HepG2 (cell line): ENCODE measurements around the gene CDH13. TPM values are rescaled to one million over a fixed set of nuclear protein-coding genes. Genes with fewer than 3 reads are reported as not detected.

Source experiments
- ATAC-seq: fragments of 200-7000 bp; cut with Tn5 transposase; 3 replicates; pipeline ENCODE4 v1.9.1; 2020; ENCODE audit warnings: mild to moderate bottlenecking, moderate library complexity
- BruUV-seq: library from RNA; stranded (reverse); fragments of 400-500 nt; replicated peaks from 2 replicates; lab custom pipeline; 2021; lab: Mats Ljungman, UMichigan
- CTCF ChIA-PET: fragments of 300-600 bp; formaldehyde crosslinking; extraction: SDS; loops from one replicate; lab custom pipeline; 2021; ENCODE audit warnings: low total read pairs, inconsistent platforms, low intra/inter-chr PET ratio; lab: Yijun Ruan, JAX
- POLR2A ChIA-PET: fragments of 350-600 bp; sonication (Branson Sonifier 250); formaldehyde crosslinking; loops from one replicate; lab custom pipeline; 2020; ENCODE audit warnings: antibody characterized with exemption, inconsistent platforms; lab: Yijun Ruan, JAX
- DNase-seq: peaks from one replicate; pipeline ENCODE4 v3.0.0-alpha.2; 2015; ENCODE audit warnings: low spot score
- FAIRE-seq: peaks from 3 replicates; lab custom pipeline; 2011; peaks lifted over from hg19 to GRCh38; lab: Jason Lieb, UNC
- H2AFZ ChIP-seq: one replicate; pipeline ENCODE4 v1.6.1; 2011; ENCODE audit warnings: low read length, inconsistent platforms
- H3K27ac ChIP-seq: fragments of 300-600 bp; 3 replicates; pipeline ENCODE4 v1.8.0; 2011; ENCODE audit warnings: mixed run types, mild to moderate bottlenecking, mixed read lengths, low read length, inconsistent platforms; ENCODE audit not compliant: insufficient read depth; ENCODE audit errors: extremely low read length
- H3K27me3 ChIP-seq, 2 experiments: fragments of 200-600 bp in 1 of 2; 2 replicates in 1 of 2; 3 replicates in 1 of 2; pipeline versions ENCODE4 v1.6.0 to v1.8.0; 2011; ENCODE audit warnings: low read length in 2 of 2, mild to moderate bottlenecking in 2 of 2, moderate library complexity in 2 of 2, inconsistent platforms in 1 of 2; ENCODE audit not compliant: insufficient read depth in 2 of 2, control insufficient read depth in 1 of 2
- H3K36me3 ChIP-seq, 2 experiments: fragments of 200-600 bp in 1 of 2; replicated peaks in 1 of 2; 2 replicates in 1 of 2; 3 replicates in 1 of 2; pipeline versions ENCODE4 v1.5.1 to v1.8.0; 2011; ENCODE audit warnings: low read length in 2 of 2, inconsistent platforms in 1 of 2; ENCODE audit not compliant: insufficient read depth in 2 of 2, control insufficient read depth in 1 of 2
- H3K4me1 ChIP-seq: 2 replicates; pipeline ENCODE4 v1.5.1; 2012; ENCODE audit warnings: low read length, inconsistent platforms; ENCODE audit not compliant: insufficient read depth
- H3K4me2 ChIP-seq: 2 replicates; pipeline ENCODE4 v1.6.0; 2011; ENCODE audit warnings: low read depth, low read length, inconsistent platforms
- H3K4me3 ChIP-seq, 3 experiments: fragments of 200-600 bp in 1 of 3; sonication (generic), shearing (Covaris generic) in 1 of 3; replicated peaks in 1 of 3; 2 replicates each; pipeline ENCODE4 v1.5.1; 2011 to 2016; ENCODE audit warnings: low read length in 3 of 3, inconsistent platforms in 2 of 3, low read depth in 2 of 3, mild to moderate bottlenecking in 2 of 3, control low read depth in 1 of 3, mixed read lengths in 1 of 3; ENCODE audit not compliant: insufficient read depth in 1 of 3
- H3K79me2 ChIP-seq: one replicate; pipeline ENCODE4 v1.6.1; 2011; ENCODE audit warnings: low read length, inconsistent platforms; ENCODE audit not compliant: insufficient read depth
- H3K9ac ChIP-seq: 2 replicates; pipeline ENCODE4 v1.6.0; 2011; ENCODE audit warnings: mild to moderate bottlenecking, low read depth, low read length, inconsistent platforms; ENCODE audit not compliant: insufficient read depth
- H3K9me3 ChIP-seq: 2 replicates; pipeline ENCODE4 v1.5.1; 2012; ENCODE audit warnings: mild to moderate bottlenecking, low read length
- H4K20me1 ChIP-seq: 2 replicates; pipeline ENCODE4 v1.6.0; 2011; ENCODE audit warnings: inconsistent platforms, mild to moderate bottlenecking, low read length, moderate library complexity; ENCODE audit not compliant: insufficient read depth
- ATF3 ChIP-seq: sonication (generic); formaldehyde crosslinking; IDR thresholded peaks from 2 replicates; pipeline ENCODE4 v1.4.0; 2020; ENCODE audit warnings: missing genetic modification reagents
- ELF1 ChIP-seq: sonication (generic); formaldehyde crosslinking; IDR thresholded peaks from 2 replicates; pipeline ENCODE4 v1.4.0; 2020; ENCODE audit warnings: missing genetic modification reagents
- ETV5 ChIP-seq: IDR thresholded peaks from 2 replicates; pipeline ENCODE4 v1.6.1; 2018; ENCODE audit warnings: missing biosample characterization, missing genetic modification reagents, inconsistent platforms, borderline replicate concordance
- EZH2 ChIP-seq: conservative IDR thresholded peaks from 2 replicates; pipeline ENCODE4 v1.6.1; 2012; ENCODE audit warnings: mild to moderate bottlenecking, low read depth, low read length, moderate library complexity
- FOXA1 ChIP-seq, 2 experiments: fragments of 450-650 bp in 1 of 2; sonication (generic) in 1 of 2; formaldehyde crosslinking in 1 of 2; IDR thresholded peaks; 2 replicates each; pipeline versions ENCODE4 v1.4.0 to v1.6.1; 2016 to 2020; ENCODE audit warnings: missing genetic modification reagents in 1 of 2
- GABPA ChIP-seq, 2 experiments: IDR thresholded peaks; 2 replicates each; pipeline ENCODE4 v1.6.1; 2011 to 2016; ENCODE audit warnings: low read depth in 2 of 2, low read length in 1 of 2, missing biosample characterization in 1 of 2, missing genetic modification characterization in 1 of 2
- GATA4 ChIP-seq: sonication (generic); IDR thresholded peaks from 2 replicates; pipeline ENCODE4 v1.6.1; 2016; ENCODE audit warnings: antibody characterized with exemption, low read depth, borderline replicate concordance
- GLI4 ChIP-seq: sonication (generic); formaldehyde crosslinking; IDR thresholded peaks from 2 replicates; pipeline ENCODE4 v1.5.1; 2020; ENCODE audit warnings: missing genetic modification reagents, mild to moderate bottlenecking, moderate library complexity, borderline replicate concordance
- HHEX ChIP-seq: IDR thresholded peaks from 2 replicates; pipeline ENCODE4 v1.6.1; 2016; ENCODE audit warnings: control low read depth
- MED13 ChIP-seq: sonication (generic); formaldehyde crosslinking; IDR thresholded peaks from 2 replicates; pipeline ENCODE4 v1.5.0; 2020; ENCODE audit warnings: missing genetic modification reagents
- MED8 ChIP-seq: sonication (generic); formaldehyde crosslinking; IDR thresholded peaks from 2 replicates; pipeline ENCODE4 v1.8.1; 2023; ENCODE audit warnings: mild to moderate bottlenecking, missing genetic modification reagents; ENCODE audit not compliant: insufficient replicate concordance
- MXD3 ChIP-seq: IDR thresholded peaks from 2 replicates; pipeline ENCODE4 v1.6.1; 2016; ENCODE audit warnings: mild to moderate bottlenecking, missing biosample characterization, missing genetic modification reagents
- NFIB ChIP-seq: sonication (generic); formaldehyde crosslinking; IDR thresholded peaks from 2 replicates; pipeline ENCODE4 v1.9.0; 2021; ENCODE audit warnings: missing genetic modification reagents, mild to moderate bottlenecking, borderline replicate concordance
- ONECUT2 ChIP-seq: sonication (generic); formaldehyde crosslinking; IDR thresholded peaks from 2 replicates; pipeline ENCODE4 v1.4.0; 2020; ENCODE audit warnings: missing genetic modification reagents
- PHF21A ChIP-seq: sonication (generic); formaldehyde crosslinking; IDR thresholded peaks from 2 replicates; pipeline ENCODE4 v1.5.0; 2020; ENCODE audit warnings: mild to moderate bottlenecking, missing genetic modification reagents
- TFAP4 ChIP-seq: sonication (generic); IDR thresholded peaks from 2 replicates; pipeline ENCODE4 v1.6.1; 2016; ENCODE audit warnings: low read depth, borderline replicate concordance
- ZFP36L1 ChIP-seq: sonication (generic); formaldehyde crosslinking; IDR thresholded peaks from 2 replicates; pipeline ENCODE4 v1.8.0; 2022; ENCODE audit warnings: mild to moderate bottlenecking, missing genetic modification reagents, moderate library complexity
- ZNF225 ChIP-seq: sonication (generic); formaldehyde crosslinking; IDR thresholded peaks from 2 replicates; pipeline ENCODE4 v1.4.0; 2020; ENCODE audit warnings: mild to moderate bottlenecking, missing genetic modification reagents
- ZNF30 ChIP-seq: sonication (generic); formaldehyde crosslinking; IDR thresholded peaks from 2 replicates; pipeline ENCODE4 v1.5.0; 2020; ENCODE audit warnings: mild to moderate bottlenecking, missing genetic modification reagents
- ZNF703 ChIP-seq: sonication (generic); formaldehyde crosslinking; IDR thresholded peaks from 2 replicates; pipeline ENCODE4 v1.5.1; 2020; ENCODE audit warnings: missing genetic modification reagents, mild to moderate bottlenecking, moderate library complexity, borderline replicate concordance
- ZNF878 ChIP-seq: sonication (generic); formaldehyde crosslinking; IDR thresholded peaks from 2 replicates; pipeline ENCODE4 v1.8.1; 2023; ENCODE audit warnings: mild to moderate bottlenecking, missing genetic modification reagents, moderate library complexity
- WGBS: methylation state at CpG from one replicate; pipeline ENCODE4 v1.1.6; 2017; ENCODE audit warnings: low lambda C conversion rate; 5-methylcytosine and 5-hydroxymethylcytosine counted together
- in situ Hi-C: cut with HindIII; loops from 2 replicates; pipeline ENCODE4 v1.10.0; 2017; ENCODE audit warnings: low pct_unique_long_range_greater_than_20kb; ENCODE audit not compliant: extremely low pct_ligation_motif_present
- intact Hi-C: fragments of 100-400 bp; cut with micrococcal nuclease; formaldehyde crosslinking; loops from one replicate; pipeline ENCODE4 v1.10.0; 2022; ENCODE audit not compliant: unreplicated experiment
- polyA plus RNA-seq, 8 experiments: library from polyadenylated mRNA; depleted of rRNA in 3 of 8; stranded (reverse) in 7 of 8; unstranded in 1 of 8; fragments of >200 nt; fragmentation: Illumina TruSeq in 4 of 8; extraction: Trizol in 4 of 8; gene quantifications; 2 replicates each; pipeline versions ENCODE4 v1.2.1 to v1.2.3, GENCODE V29; 2011 to 2016; ENCODE audit warnings: low read depth in 4 of 8, missing spikeins in 1 of 8, mixed read lengths in 1 of 8; ENCODE audit not compliant: insufficient read depth in 1 of 8
- total RNA-seq, 5 experiments: library from RNA; depleted of rRNA; stranded (reverse); fragments of >200 nt; fragmentation: Illumina TruSeq; extraction: Trizol; gene quantifications; 2 replicates each; pipeline ENCODE4 v1.2.3, GENCODE V29; 2016; ENCODE audit warnings: low read depth in 1 of 5

The CDH13 gene
- total and polyA plus RNA-seq, 2 of the 13 experiments (the other 11 are each of a cell fraction or from before 2014, with no cell fraction given): not detected

DNA sequence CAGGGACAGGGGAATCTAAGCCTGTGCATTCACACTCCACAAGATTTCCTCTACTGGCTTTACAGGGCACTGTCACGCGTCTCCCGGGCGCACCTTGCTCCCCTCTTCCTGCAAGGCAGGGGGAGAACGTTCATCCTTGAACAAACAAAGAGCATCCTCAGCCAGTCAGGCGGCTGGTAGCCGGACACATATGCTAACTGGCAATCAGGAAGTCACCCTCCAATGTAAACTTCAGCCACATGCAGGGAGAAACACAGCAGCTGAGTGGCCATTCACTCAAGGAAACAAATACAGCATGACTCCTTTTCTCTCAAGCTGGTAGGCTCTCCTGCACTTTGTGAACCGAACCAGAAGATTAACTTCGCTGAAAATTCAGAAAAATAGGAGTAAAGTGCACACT is 1170.2 kb downstream of the CDH13 start:
- CTCF ChIA-PET: no interaction called here
- 1% methylated on average over 9 of the region's 9 CpGs for WGBS
- no peak for FAIRE-seq

More for the DNA sequence above, 1170.2 kb downstream of the CDH13 start:
- no peak overlapping the region for H3K4me3 ChIP-seq
- ATAC-seq: no peak; the same call in 2 of the 3 replicates
- H3K9me3 ChIP-seq: no peaks in the 10 kb centered on the region
- intact Hi-C loops: no loop called here
- BruUV-seq: no TSS peak
- TF ChIP-seq ZNF703 (CRISPR knock-in tag) (no peak), ZFP36L1 (CRISPR knock-in tag) (no peak), GATA4 (0 out of 2 replicates have a peak, but pooled peaks have one; percentile 21), GLI4 (CRISPR knock-in tag) (no peak), NFIB (no peak), EZH2 (0 out of 2 replicates have a peak, but pooled peaks have one; percentile 66), ZNF878 (no peak), PHF21A (no peak), ATF3 (CRISPR knock-in tag) (no peak), GABPA (IDR thresholded peaks at IDR 0.05; ENCODE audit: low read depth, low read length) (no peak), GABPA (CRISPR knock-in tag; IDR thresholded peaks at IDR 0.05; ENCODE audit: low read depth) (peak; percentile 25; the same call in 1 of the 2 replicates), HHEX (no peak), FOXA1 (IDR thresholded peaks at IDR 0.05) (no peak), FOXA1 (CRISPR knock-in tag; IDR thresholded peaks at IDR 0.05) (peak; percentile 12; the same call in 1 of the 2 replicates), TFAP4 (peak; percentile 15; the same call in 1 of the 2 replicates), ELF1 (peak; percentile 37; the same call in 1 of the 2 replicates), ZNF30 (no peak), MXD3 (no peak), ETV5 (CRISPR knock-in tag) (peak; percentile 33; the same call in 1 of the 2 replicates), ZNF225 (CRISPR knock-in tag) (no peak), ONECUT2 (CRISPR knock-in tag) (no peak), MED13 (CRISPR knock-in tag) (no peak), MED8 (CRISPR knock-in tag) (no peak)
- TF ChIP-seq, all 625 proteins: peak for 7
- H3K79me2 ChIP-seq: no peaks in the 10 kb centered on the region
- POLR2A ChIA-PET: no interaction called here
- H3K36me3 ChIP-seq: no peaks in the 10 kb centered on the region
- H3K4me1 ChIP-seq: no peaks in the 10 kb centered on the region
- H3K4me2 ChIP-seq: no peak overlapping the region
- H4K20me1 ChIP-seq: no peaks in the 10 kb centered on the region
- H3K27me3 ChIP-seq: peaks cover 2 to 48% of the 10 kb centered on the region in 2 experiments; a peak in 4 of 5 replicates
- in situ Hi-C loops: no loop called here
- no peak overlapping the region for H3K9ac ChIP-seq
- H2AFZ ChIP-seq: no peak overlapping the region
- no peak for DNase-seq
- no peak overlapping the region for H3K27ac ChIP-seq
